NB4 (cell line): ENCODE measurements around the gene PDE4A.

Experiments used
- DNase-seq: peaks from one replicate; pipeline ENCODE4 v3.0.0; 2010; ENCODE audit warnings: low read depth
- H3K4me3 ChIP-seq: one replicate; pipeline ENCODE4 v1.5.1; 2011; ENCODE audit warnings: mild to moderate bottlenecking, low read depth, low read length, moderate library complexity
- MYC ChIP-seq: IDR thresholded peaks from 2 replicates; pipeline ENCODE4 v1.6.1; 2011; ENCODE audit warnings: low read depth, low read length
- POLR2A ChIP-seq: IDR thresholded peaks from 2 replicates; pipeline ENCODE4 v1.6.1; 2011; ENCODE audit warnings: mild to moderate bottlenecking; ENCODE audit not compliant: insufficient read length; ENCODE audit errors: extremely low read depth
- TF ChIP-seq, protein P1 (sequence below): IDR thresholded peaks from 2 replicates; pipeline ENCODE4 v1.6.1; 2011; ENCODE audit warnings: low read depth, low read length
- TF ChIP-seq, protein P2 (sequence below): IDR thresholded peaks from one replicate; pipeline ENCODE4 v1.5.1; 2012; ENCODE audit warnings: low read depth, low read length

The PDE4A gene

DNA sequence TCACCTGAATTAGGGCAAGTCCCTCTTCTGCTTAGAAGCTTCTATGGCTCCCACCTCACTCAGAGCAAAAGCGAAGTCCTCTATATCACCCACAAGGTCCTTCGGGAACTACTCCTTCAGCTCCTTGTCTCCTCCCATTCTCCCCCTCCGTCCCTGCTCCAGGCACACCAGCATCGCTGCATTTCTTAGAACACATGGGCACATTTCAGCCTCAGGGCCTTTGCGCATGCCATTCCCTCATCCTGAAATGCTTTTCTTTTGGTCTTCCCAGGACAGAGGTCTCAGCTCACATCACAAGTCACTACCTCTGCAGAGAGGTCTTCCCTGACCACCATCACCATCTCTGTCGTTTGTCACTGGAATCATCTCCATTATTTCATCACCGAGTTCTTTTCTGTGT is 92.9 kb downstream of the PDE4A start:
- H3K4me3 ChIP-seq = no peak overlapping the region
- no peak for DNase-seq
- TF ChIP-seq, protein P1, sequence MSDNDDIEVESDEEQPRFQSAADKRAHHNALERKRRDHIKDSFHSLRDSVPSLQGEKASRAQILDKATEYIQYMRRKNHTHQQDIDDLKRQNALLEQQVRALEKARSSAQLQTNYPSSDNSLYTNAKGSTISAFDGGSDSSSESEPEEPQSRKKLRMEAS = no peak
- TF ChIP-seq POLR2A (no peak), MYC (no peak)
- TF ChIP-seq, protein P2, sequence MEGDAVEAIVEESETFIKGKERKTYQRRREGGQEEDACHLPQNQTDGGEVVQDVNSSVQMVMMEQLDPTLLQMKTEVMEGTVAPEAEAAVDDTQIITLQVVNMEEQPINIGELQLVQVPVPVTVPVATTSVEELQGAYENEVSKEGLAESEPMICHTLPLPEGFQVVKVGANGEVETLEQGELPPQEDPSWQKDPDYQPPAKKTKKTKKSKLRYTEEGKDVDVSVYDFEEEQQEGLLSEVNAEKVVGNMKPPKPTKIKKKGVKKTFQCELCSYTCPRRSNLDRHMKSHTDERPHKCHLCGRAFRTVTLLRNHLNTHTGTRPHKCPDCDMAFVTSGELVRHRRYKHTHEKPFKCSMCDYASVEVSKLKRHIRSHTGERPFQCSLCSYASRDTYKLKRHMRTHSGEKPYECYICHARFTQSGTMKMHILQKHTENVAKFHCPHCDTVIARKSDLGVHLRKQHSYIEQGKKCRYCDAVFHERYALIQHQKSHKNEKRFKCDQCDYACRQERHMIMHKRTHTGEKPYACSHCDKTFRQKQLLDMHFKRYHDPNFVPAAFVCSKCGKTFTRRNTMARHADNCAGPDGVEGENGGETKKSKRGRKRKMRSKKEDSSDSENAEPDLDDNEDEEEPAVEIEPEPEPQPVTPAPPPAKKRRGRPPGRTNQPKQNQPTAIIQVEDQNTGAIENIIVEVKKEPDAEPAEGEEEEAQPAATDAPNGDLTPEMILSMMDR = no peak

DNA sequence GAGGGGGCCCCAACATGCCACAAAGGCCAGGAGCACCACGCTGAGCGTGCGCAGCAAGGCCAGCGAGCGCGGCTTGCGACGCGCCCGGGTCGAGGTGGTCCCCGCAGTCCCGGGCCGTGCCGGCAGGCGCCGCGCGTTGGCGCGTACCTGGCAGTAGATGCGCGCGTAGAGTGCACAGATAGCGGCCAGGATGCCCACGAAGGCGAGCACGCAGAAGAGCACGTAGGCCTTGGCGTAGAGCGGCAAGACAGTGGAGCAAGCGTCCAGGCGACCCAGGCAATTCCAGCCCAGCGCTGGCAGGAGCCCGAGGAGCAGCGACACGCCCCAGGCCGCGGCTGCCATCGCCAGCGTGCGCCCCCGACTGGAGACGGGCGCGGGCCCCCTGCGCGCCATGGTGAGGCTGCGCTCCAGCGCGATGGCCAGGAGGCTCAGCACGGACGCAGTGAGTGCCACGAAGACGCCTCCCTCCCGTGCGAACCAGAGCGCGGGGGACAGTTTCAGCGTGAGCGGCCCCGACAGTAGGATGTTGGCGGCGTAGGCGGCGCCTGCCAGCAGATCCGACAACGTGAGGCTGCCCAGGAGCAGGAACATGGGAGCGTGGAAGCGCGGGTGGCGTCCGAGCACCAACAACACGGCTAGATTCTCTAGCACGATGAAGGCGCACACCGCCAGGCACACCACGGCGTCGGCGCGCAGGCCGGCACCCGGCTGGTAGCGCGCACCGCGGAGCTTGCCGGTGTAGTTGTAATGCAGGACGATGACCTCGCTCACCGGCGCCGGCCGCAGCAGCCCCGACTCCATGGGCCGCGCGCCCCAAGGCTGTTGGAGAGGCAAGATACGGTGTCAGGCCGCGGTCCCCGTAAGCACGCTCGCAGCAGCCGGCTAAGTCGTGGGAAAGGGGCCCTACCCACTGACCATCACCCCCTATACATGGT is 94.1 kb downstream of the PDE4A start:
- TF ChIP-seq, protein P1 = no peak
- TF ChIP-seq POLR2A (no peak), MYC (no peak)
- TF ChIP-seq, protein P2 = no peak
- DNase-seq = no peak
- H3K4me3 ChIP-seq = no peak overlapping the region

DNA sequence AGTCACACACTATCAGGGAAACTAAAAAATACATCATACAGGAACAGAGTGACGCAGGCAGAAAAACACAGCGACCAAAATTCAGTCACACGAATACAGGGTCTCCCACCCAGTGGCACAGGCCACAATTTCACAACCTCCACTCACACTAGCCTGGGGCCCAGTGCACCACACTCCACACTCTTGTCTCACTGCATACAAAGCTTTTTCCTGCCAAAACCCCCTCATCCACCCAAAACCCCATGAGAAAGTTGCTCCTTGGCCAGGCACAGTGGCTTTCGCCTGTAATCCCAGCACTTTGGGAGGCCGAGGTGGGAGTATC is 95.7 kb downstream of the PDE4A start:
- TF ChIP-seq, protein P2 = no peak
- TF ChIP-seq POLR2A = no peak
- TF ChIP-seq MYC = no peak
- TF ChIP-seq, protein P1 = no peak
- H3K4me3 ChIP-seq = no peak overlapping the region
- DNase-seq = no peak

DNA sequence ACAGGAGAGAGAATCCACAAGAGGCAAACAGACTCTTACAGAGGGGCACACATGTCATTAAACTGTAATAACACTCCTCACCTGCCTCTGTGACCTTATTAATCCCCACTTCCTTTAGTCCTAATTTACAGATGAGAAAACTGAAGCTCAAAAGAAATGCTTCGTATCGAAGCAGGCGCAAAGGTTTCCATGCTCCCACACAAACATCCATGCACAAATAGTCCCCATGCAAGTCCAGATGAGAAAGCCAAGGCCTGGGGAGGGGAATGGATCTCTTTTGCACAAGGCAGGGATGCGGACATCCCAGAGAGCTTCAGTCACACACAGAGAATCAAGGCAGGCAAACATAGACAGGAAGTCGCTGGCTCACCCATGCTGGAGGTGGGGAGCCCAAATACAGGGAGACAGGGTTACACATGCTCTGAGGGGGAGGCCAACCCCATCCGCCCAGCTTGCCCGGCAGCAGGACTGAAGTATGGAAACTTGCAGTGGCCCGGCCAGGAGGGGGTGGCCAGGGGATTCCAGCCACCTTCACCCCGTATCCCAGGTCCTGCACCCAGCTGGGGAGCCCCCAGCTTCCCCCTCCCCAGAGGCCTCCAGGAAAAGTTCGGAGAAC is 96.4 kb downstream of the PDE4A start:
- DNase-seq = no peak
- H3K4me3 ChIP-seq = no peak overlapping the region
- no peak for TF ChIP-seq MYC
- no peak for TF ChIP-seq POLR2A
- TF ChIP-seq, protein P1 = no peak
- TF ChIP-seq, protein P2 = no peak

DNA sequence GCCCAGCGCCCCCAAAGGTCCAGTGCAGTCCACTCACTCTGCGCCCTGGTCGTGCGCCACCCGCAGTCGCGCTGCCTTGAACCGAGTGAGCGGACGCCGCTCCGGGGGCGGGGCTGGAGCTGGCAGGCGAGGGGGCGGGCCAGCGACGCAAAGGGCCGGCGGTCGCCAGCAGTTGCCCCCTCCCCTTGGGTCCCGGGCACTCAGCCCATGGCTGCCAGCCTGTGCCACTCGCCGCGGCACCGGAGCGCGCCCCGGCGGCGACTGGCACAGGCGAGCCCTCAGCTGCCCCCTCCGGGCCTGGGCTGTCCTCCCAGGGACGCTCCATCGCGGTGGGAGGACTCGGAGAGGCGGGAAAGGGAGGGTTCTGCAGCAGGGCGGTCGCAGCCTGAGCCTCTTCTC is 97.0 kb downstream of the PDE4A start, which contains the start of gene S1PR5:
Gene S1PR5, minus strand, starts transcription at position 87 of the 399 bp plus-strand sequence. CDS start 2,436 bp downstream, outside the sequence.
- no peak for DNase-seq
- peak within 1 kb of the TSS; percentile 5 for H3K4me3 ChIP-seq
- no peak for TF ChIP-seq POLR2A
- TF ChIP-seq, protein P1 = no peak
- TF ChIP-seq, protein P2 = no peak
